SIG-M5 treated with dmso at 0.1 percent for 504 hours (cell line): ENCODE results near the gene SORCS3.

ENCODE experiments used
- DNase-seq: peaks from one replicate; lab custom pipeline; 2025; ENCODE audit not compliant: unreplicated experiment; lab: John Stamatoyannopoulos, UW

The SORCS3 gene

GRCh38 chr10:104834580-104834979 lies 193.5 kb downstream of the SORCS3 start:
- DNase-seq = no peak

GRCh38 chr10:104835422-104835821 lies 194.3 kb downstream of the SORCS3 start:
- DNase-seq = no peak

GRCh38 chr10:104842704-104843103 lies 201.6 kb downstream of the SORCS3 start:
- DNase-seq = no peak

DNA sequence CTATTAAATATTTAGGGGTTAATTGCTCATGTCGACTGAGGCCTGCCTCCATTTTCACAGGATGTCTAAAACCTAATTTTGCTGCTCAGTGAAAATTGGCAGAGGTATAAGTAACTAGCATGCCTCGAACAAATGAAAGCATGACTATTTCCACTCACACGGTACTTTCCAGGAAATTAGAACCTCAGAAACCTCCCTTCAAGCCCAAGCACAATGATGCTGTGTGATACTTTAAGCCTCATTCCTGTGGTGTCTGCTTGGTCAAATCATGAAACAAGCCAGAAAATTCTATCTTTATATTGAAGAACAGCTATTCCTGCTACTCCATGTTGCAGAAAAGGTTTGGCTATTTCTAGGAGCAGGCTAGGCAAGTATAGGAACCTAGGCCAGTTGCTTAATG lies 203.0 kb downstream of the SORCS3 start:
- DNase-seq = no peak

DNA sequence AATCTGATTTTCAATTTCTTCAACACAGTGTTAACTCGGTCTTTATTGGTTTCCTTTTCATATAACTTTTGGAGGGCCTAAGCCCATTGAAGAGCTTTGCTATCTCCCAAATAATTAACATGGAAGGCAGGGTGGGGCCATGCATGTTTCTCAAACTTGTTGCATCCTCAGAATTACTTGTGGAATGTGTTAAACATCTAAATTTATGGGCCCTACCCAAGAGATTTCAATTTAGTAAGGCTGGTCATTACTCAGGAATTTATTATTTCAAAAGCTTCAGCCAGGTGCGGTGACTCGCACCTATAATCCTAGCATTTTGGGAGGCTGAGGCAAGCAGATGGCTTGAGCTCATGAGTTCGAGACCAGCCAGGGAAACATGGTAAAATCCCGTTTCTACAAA lies 208.9 kb downstream of the SORCS3 start:
- no peak for DNase-seq

- no peak for DNase-seq
Measured at GRCh38 chr10:104867966-104868598, 227.0 kb downstream of the SORCS3 start.

GRCh38 chr10:104872691-104873090 lies 231.6 kb downstream of the SORCS3 start:
- DNase-seq = no peak

GRCh38 chr10:104873161-104873560 lies 232.1 kb downstream of the SORCS3 start:
- DNase-seq = no peak

DNA sequence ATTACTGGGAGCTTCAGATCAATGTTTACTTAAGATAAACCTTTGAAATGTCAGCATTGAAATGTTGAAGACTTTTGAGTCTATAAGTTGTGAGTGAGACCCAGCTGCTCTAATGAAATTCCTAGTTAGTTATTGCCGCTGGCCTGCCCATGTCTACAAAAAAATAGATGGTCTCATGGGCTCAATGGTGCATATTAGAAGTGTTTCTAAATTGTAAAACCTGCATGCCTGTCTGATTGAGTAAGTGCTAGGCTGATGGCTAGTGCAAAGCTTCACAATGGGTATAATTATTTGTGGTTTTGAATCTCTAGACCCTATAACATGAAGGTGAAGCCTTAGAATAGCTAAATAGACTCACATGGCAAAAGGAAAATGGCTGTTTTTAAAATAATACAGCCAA lies 234.5 kb downstream of the SORCS3 start:
- no peak for DNase-seq

- DNase-seq = no peak
Measured at GRCh38 chr10:104880624-104881398, 239.7 kb downstream of the SORCS3 start.

DNA sequence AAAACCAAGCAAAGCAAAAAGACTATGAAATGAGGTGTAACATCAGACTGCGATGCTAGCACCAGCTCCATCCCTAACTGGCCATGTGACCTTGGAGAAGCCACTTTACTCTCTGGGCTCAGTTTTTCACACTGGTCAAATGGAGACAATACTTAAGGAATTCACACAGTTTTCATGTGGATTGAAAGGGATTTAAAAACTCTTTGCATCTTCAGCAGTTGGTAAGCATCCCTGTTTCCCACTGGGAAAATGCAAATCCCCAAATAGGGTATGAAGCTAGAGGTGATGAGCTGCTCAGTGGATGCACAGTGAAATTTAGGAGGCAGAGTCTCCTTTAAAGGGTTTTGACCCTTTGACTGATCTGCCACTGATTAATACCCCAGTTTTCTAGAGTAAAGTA lies 240.7 kb downstream of the SORCS3 start:
- DNase-seq = no peak

DNA sequence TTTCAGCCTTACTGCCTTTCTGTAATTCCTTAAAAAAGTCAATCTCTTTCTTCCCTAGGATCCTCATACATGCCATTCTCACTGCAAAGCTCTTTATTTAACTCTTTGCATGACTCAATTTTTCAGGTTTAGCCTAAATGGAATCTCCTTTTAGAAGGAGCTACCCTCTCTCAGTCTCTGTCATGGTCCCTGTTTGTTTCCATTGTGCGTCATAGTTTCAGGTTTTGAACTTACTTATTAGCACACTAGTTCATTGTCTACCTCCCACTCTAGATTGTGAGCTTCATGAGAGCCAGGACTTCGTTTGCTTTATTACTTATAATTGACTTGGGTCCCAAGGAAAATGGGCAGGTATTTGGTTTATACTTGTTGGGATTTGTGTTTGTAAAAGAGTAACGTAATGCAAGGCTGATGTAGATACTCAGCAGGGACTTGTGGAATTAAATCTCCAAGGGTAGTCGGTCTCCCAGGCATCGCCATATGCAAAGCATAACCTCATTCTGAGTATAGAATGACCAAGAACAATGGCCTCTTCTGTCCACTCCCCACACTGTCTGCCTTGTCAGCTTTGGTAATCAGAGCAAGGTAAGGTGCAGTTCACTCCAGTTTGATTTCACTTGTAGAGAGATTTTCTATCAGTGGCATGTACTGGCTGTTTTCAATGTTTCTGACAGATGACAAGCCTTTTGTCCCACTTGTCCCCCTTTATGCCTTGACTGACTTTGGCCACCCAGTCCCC lies 252.0 kb downstream of the SORCS3 start:
- DNase-seq = no peak

- no peak for DNase-seq
Measured at GRCh38 chr10:104893701-104894100, 252.6 kb downstream of the SORCS3 start.

DNA sequence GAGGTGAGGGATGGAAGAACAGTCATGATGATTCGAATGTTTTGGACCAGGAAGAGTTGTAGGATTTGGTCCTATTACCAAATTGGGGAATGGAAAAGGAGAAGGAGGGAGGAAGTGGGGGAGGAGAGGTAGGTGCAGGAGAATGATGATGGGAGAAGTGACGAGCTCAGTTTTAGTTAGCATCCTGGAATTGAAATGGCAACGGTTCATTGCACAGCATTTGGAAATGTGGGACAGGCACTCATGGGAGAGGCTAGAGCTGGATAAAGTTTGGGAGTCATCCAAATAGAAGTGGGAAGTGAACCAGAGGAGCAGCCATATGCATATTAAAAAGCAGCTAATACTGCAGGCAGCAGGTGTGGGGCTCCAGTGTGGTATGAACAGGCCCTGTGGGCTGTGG lies 253.6 kb downstream of the SORCS3 start:
- no peak for DNase-seq

GRCh38 chr10:104895541-104895940 lies 254.5 kb downstream of the SORCS3 start:
- DNase-seq = no peak

GRCh38 chr10:104895981-104896380 lies 254.9 kb downstream of the SORCS3 start:
- no peak for DNase-seq

DNA sequence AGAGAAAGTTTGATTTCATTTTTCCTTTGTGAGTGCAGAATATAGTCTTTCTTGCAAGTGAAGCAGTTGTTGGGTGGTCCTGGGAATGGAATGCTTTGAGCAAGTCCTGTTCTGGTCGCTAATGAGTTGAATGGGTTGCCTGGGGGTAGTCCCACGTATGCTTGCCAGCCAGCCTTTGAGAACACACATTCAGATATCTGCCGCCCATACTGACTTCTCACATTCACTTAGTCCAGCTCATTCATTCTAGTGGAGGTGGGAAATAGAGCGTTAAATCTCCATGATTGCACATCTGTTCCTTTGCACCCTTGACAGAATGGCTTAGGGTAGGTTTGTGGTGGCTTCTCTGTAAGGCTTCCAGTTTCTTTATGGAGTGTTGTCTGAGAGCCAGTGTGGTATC lies 256.6 kb downstream of the SORCS3 start:
- DNase-seq = no peak

GRCh38 chr10:104899779-104900178 lies 258.7 kb downstream of the SORCS3 start:
- no peak for DNase-seq

- no peak for DNase-seq
Measured at GRCh38 chr10:104903433-104903832, 262.3 kb downstream of the SORCS3 start.

DNA sequence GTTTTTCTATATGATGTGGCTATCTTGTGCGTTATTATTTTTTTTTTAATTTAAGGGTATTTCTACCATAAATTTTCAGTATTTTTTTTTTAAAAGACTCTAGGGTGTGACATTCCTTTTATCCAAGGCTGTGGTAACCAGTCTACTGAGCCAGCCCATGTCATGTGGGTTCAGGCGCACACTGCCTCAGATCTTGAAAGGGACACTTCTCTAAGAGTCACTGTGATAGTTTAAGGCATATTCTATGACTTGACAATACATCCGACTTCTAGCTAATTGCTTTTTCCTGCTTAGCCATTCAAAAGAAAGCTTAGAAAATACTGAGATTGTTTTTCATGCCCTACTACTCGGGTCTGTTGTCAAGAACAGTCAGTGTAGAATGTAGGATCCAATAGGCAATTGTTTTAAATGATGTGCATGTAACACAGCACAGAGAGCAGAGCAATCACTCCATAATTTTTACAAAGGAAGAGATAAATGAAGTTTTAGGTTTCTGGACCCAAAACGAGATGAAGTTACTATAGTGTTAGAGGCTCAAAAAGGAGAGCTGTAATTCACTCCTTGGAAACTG lies 263.7 kb downstream of the SORCS3 start:
- no peak for DNase-seq

DNA sequence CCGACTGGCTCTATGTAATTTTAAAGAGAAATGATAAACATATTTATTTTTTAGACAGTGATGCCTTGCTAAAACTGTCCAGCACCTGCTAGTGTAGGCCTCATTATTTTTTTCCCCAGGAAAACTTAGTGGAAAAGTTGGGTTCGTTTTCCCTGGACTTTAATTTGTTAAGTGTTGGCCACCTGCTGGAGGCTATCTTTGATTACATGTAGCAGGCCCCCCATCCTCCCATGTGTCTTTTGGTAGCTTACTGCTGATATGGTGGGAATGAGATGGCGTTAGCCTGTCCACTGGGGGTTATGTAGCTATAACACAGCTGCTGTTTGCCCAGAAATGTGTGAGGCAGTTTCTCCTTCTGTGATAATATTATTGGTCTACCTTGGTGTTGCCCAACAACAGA lies 265.0 kb downstream of the SORCS3 start:
- no peak for DNase-seq

DNA sequence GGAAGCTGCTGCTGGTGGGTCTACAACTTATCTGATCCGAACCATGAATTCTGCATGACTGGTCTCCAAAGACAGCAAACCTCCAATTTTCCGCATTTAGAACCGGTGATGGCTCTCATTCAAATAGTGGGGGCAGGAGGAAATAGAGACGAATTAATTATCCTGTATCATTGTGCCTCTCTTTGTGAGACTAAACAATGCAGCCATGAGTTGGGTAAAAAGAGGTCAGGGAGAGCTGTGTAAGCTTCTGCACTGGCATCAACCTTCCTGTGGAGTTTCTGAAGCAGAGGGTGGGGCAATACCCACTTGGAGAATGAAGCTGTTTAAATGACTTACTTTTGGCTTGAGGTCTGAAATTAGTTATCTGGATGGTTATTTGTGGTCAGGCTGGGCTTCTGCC lies 266.4 kb downstream of the SORCS3 start:
- no peak for DNase-seq
